Nephron progenitor cell (in vitro differentiated cells): Measurements from ENCODE around the gene ITGA2B.
"Not testable (repeated sequence)": the region's sequence is repeated elsewhere in the genome, so short reads cannot be mapped to it uniquely, and the experiment has no call there.

ENCODE experiments used
- DNase-seq: peaks from one replicate; pipeline ENCODE4 v3.0.0; 2021
- H3K27ac Mint-ChIP-seq: 2 replicates; pipeline ENCODE4 v1.8.0; 2021; ENCODE audit warnings: mild to moderate bottlenecking, moderate library complexity, mixed read lengths
- H3K27me3 Mint-ChIP-seq: 2 replicates; pipeline ENCODE4 v1.8.0; 2021; ENCODE audit warnings: mild to moderate bottlenecking, low read depth, mixed read lengths; ENCODE audit not compliant: poor library complexity
- H3K36me3 Mint-ChIP-seq: 2 replicates; pipeline ENCODE4 v1.8.0; 2021; ENCODE audit warnings: low read depth, mixed read lengths
- H3K4me1 Mint-ChIP-seq: 2 replicates; pipeline ENCODE4 v1.8.0; 2021; ENCODE audit warnings: mixed read lengths
- H3K4me3 Mint-ChIP-seq: 2 replicates; pipeline ENCODE4 v1.8.0; 2021; ENCODE audit warnings: mild to moderate bottlenecking, moderate library complexity, mixed read lengths
- H3K9me3 Mint-ChIP-seq: 2 replicates; pipeline ENCODE4 v1.8.0; 2021; ENCODE audit warnings: mild to moderate bottlenecking, moderate library complexity, mixed read lengths
- CTCF ChIP-seq: fragments of 200-600 bp; sonication (generic); IDR thresholded peaks from 2 replicates; pipeline ENCODE4 v1.5.0; 2021; ENCODE audit warnings: antibody characterized with exemption

The ITGA2B gene

GRCh38 chr17:44344939-44345453 lies 44.5 kb downstream of the ITGA2B start, which contains the start of gene GRN:
Gene GRN, plus strand, starts transcription at chr17:44345302. Its CDS starts 3,863 bp downstream, at chr17:44349165.
- Mint-ChIP-seq H3K9me3 (no peaks in the 10 kb centered on the region), H3K27me3 (peaks cover 41% of the 10 kb centered on the region), H3K27ac (peak within 1 kb of the TSS; percentile 93), H3K4me1 (peaks cover 26% of the 10 kb centered on the region), H3K36me3 (no peaks in the 10 kb centered on the region), H3K4me3 (peak within 1 kb of the TSS; percentile 92)
- peak; percentile 89 for DNase-seq
- TF ChIP-seq CTCF: no peak

- peak overlapping the region; percentile 92 for H3K4me3 Mint-ChIP-seq
- H3K4me1 Mint-ChIP-seq: peaks cover 27% of the 10 kb centered on the region
- H3K27me3 Mint-ChIP-seq: peaks cover 40% of the 10 kb centered on the region
These were observed 45.8 kb downstream of the ITGA2B start for GRCh38 chr17:44343510-44344209.

GRCh38 chr17:44340553-44340952 lies 48.9 kb downstream of the ITGA2B start:
- Mint-ChIP-seq H3K4me1 (peaks cover 37% of the 10 kb centered on the region), H3K27me3 (peaks cover 49% of the 10 kb centered on the region)
- H3K36me3 Mint-ChIP-seq, H3K9me3 Mint-ChIP-seq, H3K4me3 Mint-ChIP-seq, DNase-seq, H3K27ac Mint-ChIP-seq: not testable (repeated sequence)

More at GRCh38 chr17:44343510-44344209, 45.8 kb downstream of the ITGA2B start:
- no peaks in the 10 kb centered on the region for H3K9me3 Mint-ChIP-seq
- no peak for TF ChIP-seq CTCF
- H3K27ac Mint-ChIP-seq: no peak overlapping the region
- DNase-seq: no peak
- no peaks in the 10 kb centered on the region for H3K36me3 Mint-ChIP-seq

- no peak overlapping the region for H3K27ac Mint-ChIP-seq
- peaks cover 54% of the 10 kb centered on the region for H3K27me3 Mint-ChIP-seq
- peaks cover 21% of the 10 kb centered on the region for H3K4me1 Mint-ChIP-seq
- no peak for DNase-seq
- no peaks in the 10 kb centered on the region for H3K36me3 Mint-ChIP-seq
- TF ChIP-seq CTCF: no peak
- no peak overlapping the region for H3K4me3 Mint-ChIP-seq
- no peaks in the 10 kb centered on the region for H3K9me3 Mint-ChIP-seq
These were observed 50.7 kb downstream of the ITGA2B start for GRCh38 chr17:44338702-44339101.

GRCh38 chr17:44335968-44336367 lies 53.5 kb downstream of the ITGA2B start:
- Mint-ChIP-seq H3K36me3 (no peaks in the 10 kb centered on the region), H3K27me3 (peaks cover 29% of the 10 kb centered on the region), H3K9me3 (no peaks in the 10 kb centered on the region)

GRCh38 chr17:44335564-44335963 lies 53.9 kb downstream of the ITGA2B start:
- Mint-ChIP-seq H3K27me3 (peaks cover 26% of the 10 kb centered on the region), H3K4me3 (no peak overlapping the region), H3K36me3 (no peaks in the 10 kb centered on the region), H3K9me3 (no peaks in the 10 kb centered on the region), H3K4me1 (peaks cover 18% of the 10 kb centered on the region), H3K27ac (no peak overlapping the region)
- no peak for DNase-seq
- TF ChIP-seq CTCF: no peak

More at GRCh38 chr17:44335968-44336367, 53.5 kb downstream of the ITGA2B start:
- no peak overlapping the region for H3K4me3 Mint-ChIP-seq
- no peak for TF ChIP-seq CTCF
- peaks cover 18% of the 10 kb centered on the region for H3K4me1 Mint-ChIP-seq
- no peak overlapping the region for H3K27ac Mint-ChIP-seq
- DNase-seq: no peak
